GM10266 (cell line): ENCODE data around the gene OTUD7B.

Source experiments
- DNase-seq: peaks from one replicate; pipeline ENCODE4 v3.0.0; 2012; ENCODE audit errors: extremely low spot score
- TF ChIP-seq, protein P1 (sequence below): IDR thresholded peaks from 2 replicates; pipeline ENCODE4 v1.5.1; 2012; ENCODE audit warnings: mild to moderate bottlenecking, low read depth; ENCODE audit not compliant: control insufficient read depth, insufficient read depth; ENCODE audit errors: missing control alignments

OTUD7B gene

GRCh38 chr1:150017206-150017750 is 6.8 kb upstream of the OTUD7B start:
- DNase-seq, result no peak
- TF ChIP-seq, protein P1, sequence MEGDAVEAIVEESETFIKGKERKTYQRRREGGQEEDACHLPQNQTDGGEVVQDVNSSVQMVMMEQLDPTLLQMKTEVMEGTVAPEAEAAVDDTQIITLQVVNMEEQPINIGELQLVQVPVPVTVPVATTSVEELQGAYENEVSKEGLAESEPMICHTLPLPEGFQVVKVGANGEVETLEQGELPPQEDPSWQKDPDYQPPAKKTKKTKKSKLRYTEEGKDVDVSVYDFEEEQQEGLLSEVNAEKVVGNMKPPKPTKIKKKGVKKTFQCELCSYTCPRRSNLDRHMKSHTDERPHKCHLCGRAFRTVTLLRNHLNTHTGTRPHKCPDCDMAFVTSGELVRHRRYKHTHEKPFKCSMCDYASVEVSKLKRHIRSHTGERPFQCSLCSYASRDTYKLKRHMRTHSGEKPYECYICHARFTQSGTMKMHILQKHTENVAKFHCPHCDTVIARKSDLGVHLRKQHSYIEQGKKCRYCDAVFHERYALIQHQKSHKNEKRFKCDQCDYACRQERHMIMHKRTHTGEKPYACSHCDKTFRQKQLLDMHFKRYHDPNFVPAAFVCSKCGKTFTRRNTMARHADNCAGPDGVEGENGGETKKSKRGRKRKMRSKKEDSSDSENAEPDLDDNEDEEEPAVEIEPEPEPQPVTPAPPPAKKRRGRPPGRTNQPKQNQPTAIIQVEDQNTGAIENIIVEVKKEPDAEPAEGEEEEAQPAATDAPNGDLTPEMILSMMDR, result no peak

DNA sequence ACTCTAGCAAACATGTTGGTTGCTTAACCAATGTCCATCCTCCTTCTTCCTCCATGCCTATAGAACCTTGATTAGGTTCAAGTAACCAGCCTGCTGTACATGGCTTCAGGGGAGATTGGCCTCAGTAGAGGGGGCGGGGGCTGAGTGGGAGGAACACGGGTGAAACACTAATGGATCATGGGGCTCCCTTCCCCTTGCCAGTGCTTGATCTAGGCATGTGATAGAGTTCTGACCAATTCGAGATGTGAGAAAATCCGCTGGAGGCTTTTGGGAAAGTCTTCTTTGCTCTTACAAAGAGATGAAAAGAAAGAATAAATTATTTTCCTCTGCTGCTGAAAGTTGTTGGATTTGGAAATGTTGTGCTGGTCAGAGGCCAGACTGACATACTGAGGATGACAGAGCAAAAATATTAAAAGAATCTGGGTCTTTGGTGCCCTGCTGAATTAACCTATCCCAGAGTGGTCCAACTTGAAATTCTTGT is 5.2 kb upstream of the OTUD7B start:
- TF ChIP-seq, protein P1, result no peak
- DNase-seq, result no peak

DNA sequence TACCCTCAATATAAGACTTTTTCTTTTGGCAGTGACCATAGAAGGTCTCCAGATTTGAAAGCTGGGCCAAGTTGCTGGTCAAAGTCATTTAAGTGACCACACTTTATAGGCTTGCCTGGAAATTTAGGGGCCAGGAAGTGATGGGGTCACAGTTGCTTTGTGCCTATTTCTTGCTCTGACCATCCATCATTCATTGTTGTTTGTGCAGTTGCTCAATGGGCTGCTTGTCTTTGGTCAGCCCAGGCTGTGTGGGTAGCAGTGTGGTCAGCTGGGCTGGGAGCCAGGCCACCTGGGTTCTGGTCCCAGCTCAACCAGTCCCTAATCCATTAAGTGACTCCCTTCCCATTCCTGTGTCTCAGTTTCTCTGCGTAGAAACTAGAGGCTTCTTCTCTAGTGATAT is 2.1 kb upstream of the OTUD7B start:
- DNase-seq, result no peak
- TF ChIP-seq, protein P1, result no peak

DNA sequence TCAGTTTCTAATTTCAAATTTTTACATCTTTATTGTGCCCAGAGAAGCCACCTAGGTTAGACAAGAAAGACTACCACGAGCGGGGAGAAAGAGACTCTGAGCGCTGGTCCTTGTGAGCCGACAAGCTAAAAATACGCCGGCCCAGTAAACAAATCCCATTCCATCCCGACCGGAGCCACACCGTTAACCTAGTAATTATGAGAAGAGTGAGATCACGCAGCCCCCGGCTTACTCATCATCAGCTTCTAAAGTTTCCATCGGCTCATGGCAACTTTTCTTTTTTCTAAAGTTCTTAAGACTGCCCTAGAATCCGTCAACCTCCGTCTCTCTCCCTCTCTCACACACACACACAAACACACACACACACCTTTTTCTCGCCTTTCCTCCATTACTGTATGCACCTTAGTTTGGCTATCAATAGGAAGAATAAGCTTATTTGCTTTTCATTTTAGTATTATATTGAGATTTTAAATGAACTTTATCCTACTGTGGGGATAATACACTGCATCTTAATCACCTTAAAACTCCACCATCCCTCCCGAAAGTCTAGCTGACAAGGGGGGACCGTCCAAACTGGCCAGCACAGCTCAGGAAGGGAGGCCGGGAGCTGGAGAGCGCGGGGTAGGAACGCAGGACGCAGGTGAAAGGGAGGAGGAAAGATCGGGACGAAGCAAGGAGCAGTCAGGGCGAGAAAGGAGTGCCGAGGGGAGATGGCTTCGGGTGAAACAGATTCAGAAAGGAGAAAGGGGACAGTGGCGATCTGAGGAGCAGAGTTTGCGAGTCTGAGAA is 728 bp downstream of the OTUD7B start:
- DNase-seq, result peak; percentile 39
- TF ChIP-seq, protein P1, result no peak

DNA sequence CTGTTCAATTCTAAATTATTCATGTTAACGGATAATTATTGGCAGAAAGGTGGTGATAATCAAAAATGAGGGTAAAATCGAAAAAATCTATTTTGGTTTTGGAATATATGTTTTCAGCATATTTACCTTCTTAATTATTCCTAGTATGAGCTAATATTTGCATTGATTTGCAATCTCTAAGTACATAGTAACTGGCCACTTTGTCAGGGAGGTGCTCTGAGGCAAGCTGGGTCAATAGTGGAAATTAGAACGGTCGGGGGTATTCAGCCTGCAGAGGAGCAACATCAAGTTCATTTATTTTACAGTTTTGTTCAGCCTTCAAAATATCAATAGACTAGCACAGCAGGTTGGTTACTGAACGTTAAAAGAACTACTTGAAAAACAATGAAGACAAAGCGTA is 1.8 kb downstream of the OTUD7B start:
- no peak for DNase-seq
- TF ChIP-seq, protein P1, result no peak

- TF ChIP-seq, protein P1, result no peak
- no peak for DNase-seq
These were observed 3.6 kb downstream of the OTUD7B start for GRCh38 chr1:150006881-150007421.

DNA sequence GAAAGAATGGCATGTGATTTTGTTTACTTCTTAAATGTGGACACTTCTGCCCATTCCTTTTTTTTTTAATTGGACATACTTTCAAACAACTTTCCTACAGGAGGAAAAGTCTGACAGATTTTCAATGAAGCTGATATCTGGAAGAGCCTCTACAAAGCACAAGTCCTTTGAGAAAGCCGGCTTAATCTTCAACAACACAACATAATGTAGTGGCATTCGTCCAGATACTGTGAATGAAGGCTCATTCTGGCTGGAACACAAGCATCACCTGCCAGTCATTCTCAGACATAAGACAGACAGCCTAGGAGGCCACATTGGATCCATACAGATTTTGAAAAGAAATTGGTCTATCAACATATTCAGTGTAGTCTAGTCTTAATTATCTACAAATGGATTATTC is 4.9 kb downstream of the OTUD7B start:
- no peak for DNase-seq
- TF ChIP-seq, protein P1, result no peak
